NCI-H2196 (cell line): ENCODE data around the gene BPIFB2.
A peak's percentile ranks its signal among the peaks of the same experiment; 100 is the strongest.

Experiments used
- DNase-seq: peaks from one replicate; lab custom pipeline; 2025; ENCODE audit not compliant: unreplicated experiment; lab: John Stamatoyannopoulos, UW

Gene BPIFB2

DNA sequence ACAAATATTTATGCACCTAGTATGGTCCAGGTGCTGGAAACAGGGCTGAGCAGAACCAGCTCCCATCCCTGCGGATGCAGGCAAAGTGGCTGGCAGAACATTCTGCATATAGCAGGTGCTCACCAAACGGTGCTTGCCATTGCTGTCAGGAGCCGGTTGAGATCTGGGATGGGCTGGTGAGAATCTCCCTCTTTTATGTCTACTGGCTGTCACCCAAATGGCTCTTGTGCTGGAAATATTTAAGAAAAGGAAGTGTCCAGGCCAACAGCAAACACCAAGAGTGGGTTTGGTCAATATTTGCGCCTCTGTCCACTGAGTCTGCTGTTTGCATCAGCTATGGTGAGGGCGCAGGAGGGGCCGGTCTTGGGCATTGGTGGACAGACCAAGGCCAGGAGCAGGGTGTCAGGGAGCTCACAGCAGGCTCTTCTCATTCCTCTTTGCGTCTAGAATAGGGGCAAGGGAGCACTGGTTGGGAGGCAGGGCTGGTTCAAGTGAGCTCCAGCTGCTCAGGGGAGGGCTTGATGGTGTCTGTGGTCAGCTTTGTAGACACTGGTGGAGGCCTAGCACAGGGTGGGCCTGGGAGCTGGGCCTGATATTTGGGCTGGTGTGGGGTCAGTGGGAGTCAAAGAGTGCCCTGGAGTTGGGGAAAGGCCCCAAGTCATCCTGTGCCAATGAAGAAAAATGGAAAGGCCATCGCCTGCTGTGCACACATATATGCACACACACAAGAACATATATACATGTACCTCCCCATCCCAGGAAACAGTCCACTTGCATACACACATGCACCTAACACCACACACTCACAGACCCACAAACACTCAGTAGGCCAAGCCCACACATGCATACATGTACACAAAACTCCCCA lies 1.4 kb upstream of the BPIFB2 start:
- DNase-seq: peak; percentile 64

DNA sequence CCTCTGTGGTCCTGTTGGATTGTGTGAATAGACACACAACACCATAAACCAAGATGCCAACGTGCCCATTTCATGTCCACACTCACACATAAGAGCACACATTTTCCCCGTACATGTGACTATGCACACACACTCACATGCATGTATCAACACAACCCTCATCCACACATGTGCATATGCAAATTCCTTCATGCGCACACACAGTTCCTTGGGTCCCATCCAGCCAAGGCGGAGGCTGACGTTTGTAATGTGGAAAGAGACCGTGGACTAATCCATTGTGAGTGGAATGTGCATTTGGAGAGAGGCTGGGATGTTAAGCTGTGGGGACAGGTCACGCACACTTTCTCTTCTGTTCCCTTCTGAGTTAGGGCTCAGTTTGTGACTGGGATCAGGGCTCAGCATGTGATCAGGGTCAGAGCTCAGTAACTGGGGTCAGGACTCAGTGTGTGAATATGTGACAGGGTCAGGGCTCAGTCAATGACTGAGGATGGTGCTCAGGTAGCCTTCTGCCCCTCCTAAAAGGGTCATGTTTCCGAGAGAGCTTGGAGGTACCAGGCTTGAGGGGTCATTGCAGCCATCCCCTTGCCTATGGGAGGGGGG lies 628 bp upstream of the BPIFB2 start:
- DNase-seq: no peak

DNA sequence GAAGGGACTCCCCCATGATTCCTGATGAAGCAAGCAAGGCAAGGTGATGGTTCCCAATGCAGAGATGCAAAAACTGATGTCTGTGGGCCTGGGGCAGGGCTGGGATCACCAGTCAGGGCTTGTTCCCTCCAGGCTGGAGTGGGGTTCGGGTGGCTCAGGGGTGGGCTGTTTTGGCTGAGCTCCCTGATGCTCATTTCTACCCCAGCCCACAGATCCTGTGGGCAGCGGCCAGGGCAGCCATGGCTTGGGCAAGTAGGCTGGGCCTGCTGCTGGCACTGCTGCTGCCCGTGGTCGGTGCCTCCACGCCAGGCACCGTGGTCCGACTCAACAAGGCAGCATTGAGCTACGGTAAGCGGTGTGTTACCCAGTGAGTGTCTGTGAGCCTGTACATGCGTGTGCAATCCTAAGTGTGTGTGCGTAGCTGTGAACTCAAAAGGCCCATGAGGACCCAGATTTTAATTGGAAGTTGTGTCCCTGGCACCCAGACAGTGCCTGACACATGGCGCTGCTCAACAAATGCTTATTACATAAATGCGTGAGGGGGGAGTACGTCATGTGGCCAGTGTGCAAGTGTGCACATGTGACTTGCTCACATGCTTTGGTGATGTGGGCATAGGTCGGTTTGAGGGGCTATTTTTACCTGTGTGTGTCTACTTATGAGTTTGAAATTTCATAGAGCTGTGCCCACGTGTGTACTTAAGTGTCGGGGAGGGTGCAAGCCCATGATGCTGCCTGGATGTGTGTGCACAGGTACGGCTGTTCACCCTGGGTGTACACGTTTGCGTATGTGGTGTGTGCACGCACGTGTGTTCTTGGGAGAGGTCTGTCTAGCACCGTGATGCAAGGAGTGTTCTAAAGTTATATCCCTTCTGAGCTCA lies 1.1 kb downstream of the BPIFB2 start:
- DNase-seq: no peak

DNA sequence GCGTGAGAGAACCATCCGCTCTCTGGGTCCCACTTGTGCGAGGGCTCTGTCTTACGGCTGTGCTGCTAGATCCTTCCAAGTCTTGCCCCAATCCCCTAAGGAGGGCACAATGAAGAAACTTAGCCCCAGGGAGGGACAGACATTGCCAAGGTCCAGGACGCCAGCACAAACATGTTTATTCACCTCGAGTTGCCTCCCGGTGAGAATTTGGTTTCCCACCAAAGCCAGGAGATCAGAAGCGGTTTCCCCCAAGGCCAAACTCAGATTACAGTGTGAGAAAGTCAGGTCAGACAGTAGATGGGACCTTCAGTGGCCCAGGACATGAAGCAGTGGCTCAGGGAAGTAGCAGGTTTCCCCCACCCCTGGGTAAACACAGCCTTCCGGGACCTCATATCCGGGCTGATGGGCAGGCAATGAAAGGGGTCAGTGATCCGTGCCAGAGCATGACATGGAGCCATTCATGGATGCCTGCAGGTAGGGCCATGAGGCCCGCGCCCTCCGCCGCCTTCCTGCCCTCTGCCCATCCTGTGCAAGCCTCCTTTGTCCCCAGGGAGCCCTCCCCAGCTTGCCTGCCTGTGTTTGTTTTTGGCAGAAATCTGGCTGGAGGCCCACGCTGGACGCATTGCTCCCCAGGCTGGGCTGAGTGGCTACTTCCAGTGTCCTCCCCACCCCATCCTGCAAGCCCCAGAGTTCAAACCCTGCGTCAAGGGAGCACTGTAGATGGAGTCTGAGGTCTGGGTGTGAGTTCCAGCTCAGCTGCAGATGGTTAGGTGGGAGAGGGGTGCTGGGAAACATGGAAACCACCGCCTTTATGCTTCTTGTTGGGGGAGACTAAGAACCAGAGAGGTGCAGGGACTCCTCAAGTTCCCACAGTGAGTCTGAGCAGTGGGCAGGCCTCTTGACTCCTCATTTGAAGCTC lies 2.0 kb downstream of the BPIFB2 start:
- DNase-seq: peak; percentile 76

DNA sequence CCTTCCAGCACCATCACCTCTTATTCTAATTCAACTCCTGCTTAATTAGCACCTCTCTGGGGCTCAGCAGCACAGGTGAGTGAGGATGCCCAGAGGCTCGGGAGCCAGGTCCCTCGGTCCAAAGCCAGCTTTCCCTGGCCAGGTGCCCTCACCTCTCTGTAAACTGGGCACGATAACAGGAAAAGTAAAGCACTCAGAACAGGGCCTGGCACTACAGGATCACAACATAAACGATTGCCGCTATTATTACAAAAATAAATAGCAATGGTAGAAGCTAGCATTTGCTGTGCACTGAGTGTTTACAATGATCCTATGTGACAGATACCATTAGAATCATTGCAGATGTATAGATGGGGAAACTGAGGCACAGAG lies 2.6 kb downstream of the BPIFB2 start:
- peak; percentile 10 for DNase-seq

DNA sequence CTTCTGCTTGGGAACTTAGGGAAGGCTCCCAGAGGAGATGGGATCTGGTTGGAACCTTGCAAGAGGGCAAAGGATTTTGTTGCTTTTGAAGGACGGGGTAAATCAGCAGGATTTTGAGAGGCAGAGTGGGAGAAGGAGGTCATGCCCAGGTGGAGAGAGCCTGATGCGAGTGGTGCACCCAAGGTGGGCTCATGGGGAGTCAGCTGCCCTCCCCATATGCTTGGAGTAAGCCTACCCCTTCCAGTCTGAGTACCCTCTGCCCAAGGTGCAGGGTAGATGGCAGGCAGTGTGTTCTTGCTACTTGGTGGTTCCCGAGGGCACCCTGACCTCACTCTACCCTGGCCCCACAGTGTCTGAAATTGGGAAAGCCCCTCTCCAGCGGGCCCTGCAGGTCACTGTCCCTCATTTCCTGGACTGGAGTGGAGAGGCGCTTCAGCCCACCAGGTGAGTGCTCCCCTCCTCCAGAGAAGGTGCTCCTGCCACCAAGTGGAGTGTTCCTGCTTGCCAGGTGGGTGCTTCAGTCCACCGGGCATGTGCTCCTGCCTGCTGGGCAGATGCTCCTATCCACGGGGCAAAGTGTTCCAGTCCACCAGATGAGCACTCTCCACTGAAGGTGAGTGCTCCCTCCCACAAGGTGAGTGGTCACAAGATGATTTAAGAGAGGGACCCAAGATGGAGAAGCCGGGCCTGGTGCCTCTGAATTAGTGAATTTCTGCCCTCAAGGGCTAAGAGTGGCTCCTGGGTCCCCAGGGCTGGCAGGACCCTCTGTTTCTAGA lies 3.4 kb downstream of the BPIFB2 start:
- DNase-seq: no peak

DNA sequence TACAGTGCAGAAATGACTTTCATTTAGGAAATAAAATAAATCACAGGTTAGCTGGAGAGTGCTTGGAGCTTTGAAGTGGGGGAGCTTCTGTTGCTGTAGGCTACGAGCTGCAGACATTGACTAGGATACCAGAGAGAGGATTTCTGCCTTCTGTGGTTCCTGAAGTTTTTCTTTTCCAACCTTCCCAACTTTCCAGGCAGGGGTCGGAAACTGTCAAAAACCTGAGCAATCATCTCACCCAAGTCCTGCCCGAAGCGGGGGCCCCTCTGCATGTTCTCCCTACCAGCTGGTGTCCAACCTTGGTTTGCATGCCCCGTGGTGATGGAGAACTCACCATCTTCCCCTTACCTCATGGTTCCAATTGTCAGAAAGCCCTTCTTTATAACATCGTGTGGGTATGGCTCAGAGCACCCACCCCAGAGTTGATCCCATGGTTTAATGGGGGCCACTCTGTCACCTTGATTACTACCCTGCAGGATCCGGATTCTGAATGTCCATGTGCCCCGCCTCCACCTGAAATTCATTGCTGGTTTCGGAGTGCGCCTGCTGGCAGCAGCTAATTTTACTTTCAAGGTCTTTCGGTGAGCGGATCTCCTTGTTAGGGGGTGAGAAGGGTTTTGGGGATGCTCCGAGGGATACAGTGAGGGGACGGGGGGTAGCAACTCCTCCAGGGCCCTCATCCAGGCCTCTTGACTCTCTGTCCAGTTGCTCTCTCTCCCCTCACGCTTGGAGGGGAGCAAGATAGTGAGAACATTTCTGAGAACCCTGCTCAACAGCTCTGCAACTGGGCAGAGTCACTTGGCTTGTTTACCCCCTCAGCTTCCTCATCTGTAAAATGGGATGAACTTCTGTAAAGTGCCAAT lies 5.1 kb downstream of the BPIFB2 start:
- no peak for DNase-seq

DNA sequence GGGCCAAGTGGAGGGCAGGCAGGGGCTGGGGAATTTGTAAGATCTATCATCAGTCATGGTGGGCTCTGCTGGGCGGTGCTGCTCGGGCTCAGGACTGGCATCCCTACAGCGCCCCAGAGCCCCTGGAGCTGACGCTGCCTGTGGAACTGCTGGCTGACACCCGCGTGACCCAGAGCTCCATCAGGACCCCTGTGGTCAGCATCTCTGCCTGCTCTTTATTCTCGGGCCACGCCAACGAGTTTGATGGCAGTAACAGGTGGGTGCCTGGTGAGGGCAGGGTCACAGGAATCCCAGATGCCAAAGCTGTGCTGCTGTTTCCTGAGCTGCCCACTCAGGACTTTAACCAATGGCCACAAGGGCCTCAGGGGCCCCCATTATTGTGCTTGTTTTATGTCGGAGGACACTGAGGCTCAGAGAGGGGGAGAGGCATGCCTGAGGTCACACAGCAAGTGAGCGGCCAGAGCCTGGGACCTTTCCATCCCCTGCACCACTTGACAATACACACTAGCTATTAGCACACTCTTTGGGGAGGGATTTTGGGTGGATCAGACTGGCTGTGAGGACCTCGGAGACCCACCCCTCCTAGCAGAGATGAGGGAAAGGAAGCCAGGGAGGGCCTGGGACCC lies 6.3 kb downstream of the BPIFB2 start:
- DNase-seq: no peak

DNA sequence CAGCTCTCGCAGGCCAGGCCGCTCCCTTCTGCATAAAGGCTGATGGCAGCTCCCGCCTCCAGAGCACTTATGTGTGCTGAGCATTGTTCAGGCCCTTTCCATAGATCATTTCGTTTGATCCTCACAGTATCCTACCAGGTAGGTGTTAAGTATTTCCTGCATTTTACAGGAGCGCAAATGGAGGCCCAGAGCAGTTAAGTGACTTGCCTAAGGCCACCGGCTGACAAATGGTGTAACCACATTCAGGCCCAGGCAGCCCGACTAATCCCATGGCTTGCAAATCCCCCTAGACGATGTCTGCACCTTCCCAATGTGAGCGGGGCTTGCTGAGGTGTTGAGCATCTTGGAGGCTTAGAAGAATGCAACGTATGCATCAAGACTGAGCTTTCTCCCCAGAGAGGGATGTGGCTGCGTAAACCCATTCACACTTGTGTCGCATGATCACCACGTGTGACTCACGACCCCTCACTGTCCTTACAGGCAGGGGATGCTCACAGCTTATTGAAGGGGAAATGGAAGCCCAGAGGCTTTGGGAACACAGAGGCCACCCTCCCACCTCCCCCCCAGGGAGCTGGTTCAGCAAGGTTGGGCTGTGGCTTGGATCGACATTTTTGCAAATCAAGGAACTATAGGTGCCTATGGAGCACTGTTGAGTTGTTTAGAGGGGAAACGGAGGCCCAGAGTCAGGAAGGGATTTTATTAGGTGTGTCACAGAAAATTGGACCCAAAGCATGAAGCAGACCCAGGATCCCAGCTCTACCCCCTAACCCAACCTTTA lies 7.0 kb downstream of the BPIFB2 start:
- DNase-seq: no peak

DNA sequence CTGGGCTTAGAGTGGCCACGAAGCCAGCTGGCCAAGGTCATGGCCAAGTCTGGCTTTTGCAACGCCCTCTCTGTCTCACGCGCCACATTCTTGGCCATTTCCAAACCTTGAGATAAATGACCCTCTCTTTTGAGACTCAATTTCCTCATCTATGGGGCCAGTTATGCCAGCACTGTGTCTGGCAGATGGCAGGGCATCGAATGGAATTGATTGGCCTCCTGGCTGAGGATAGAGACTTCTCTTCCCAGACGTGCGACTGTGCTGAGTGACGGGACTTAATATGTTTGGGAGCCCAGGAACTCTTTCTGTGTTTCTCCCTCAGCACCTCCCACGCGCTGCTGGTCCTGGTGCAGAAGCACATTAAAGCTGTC lies 7.6 kb downstream of the BPIFB2 start:
- no peak for DNase-seq

DNA sequence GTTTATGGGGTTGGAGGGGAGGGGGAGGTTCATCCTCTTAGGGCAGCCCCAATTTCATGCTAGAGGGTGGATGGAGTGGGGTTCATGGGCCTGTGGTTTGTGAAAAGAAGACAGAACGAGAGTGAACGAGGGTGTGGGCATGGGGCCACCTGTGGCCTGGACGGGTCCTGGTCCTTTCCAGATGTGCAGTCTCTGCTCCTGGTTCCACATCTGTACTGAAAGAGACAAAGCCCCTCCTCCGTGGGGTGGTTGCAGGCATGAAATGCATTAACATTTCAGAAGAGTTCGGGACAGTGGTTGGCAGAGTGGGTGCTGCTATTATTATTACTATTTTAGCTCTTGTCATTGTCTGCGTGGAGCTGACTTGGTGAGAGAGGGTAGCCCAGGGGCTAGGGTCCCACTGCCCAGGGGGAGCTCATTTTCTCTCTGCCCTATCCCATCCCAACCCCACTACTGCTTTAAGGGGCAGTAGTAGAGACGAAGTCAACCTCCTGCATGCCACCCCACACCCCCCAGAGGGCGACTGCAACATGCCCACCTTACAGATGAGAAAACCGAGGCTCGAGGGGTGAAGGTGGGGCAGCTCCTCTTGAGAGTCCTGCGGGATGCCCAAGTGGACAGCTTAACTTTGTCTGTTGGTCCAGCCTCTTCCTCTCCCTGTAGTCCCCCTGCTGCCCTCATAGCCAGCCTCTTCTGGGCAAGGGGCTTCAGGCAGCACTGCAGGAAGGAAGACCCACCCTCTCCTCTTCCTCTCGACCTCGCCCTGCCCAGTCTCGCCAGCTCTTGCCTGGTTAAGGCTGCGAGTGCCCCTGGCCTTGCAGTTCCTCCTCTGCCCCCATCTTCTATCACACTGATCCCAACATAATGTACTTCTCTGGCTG lies 8.4 kb downstream of the BPIFB2 start:
- no peak for DNase-seq

DNA sequence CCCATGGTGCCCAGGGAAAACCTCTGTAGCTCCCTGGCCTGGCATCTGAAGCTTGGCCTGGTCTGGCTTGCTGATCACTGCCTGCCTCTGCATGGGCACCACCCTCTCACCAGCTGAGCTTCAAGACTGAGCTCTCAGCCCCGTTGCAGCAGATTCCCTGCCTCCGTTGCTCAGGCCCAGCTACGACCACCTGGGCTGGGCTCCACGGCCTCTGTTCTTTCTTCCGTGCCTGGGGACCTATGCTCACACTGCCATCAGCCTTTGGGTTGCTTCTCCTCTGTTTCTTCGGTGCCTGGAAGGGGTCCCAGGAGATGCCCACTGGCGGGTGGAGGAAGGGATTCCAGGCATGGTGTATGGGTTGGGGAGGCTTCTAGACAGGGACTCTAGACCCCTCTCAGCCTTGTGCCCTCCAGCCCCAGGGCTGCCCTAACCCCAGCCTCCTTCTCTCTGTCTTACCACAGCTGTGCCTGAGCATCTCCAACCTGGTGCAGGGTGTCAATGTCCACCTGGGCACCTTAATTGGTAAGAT lies 9.1 kb downstream of the BPIFB2 start:
- DNase-seq: no peak

DNA sequence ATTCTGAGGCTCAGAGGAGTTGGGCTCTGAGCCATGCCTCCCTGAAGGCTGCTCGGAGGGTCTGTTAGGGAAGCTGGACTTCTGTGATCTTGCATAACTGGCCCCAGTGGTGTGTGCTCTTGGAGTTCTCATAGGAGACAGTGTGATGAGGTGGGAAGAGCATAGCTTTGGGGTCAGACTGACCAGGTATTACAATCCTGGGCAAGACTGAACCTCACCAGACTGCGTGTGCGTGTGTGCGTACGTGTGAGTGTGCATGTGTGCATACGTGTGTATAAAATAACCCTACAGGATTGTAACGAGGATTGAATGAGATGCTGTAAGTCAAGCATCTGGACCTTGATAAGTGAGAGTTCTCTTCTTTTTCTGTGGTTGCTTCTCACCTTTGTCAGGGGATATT lies 10.0 kb downstream of the BPIFB2 start:
- no peak for DNase-seq

DNA sequence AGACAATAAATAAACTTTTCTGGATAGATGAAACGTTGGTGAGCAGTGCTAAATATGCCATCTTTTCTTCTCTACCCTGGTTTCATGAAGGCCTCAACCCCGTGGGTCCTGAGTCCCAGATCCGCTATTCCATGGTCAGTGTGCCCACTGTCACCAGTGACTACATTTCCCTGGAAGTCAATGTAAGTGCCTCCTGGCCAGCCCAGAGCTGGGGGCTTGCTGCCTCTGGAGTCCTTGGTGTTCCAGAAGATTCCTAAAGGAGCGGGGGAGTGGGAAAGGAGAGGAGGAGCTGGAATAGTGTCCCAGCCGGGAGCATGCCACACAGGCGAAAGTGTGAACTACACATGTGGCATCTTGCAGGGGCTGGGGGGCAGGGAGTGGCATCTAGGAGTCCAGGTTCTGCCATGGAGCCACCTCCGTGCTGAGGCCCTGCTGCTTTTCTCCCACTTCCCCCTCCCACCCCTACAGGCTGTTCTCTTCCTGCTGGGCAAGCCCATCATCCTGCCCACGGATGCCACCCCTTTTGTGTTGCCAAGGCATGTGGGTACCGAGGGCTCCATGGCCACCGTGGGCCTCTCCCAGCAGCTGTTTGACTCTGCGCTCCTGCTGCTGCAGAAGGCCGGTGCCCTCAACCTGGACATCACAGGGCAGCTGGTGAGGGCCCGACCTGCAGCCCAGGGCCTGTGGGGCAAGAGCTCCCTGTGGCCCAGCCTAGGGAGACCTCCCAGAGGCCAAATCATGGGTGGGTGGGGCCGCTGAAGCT lies 10.8 kb downstream of the BPIFB2 start:
- DNase-seq: no peak

DNA sequence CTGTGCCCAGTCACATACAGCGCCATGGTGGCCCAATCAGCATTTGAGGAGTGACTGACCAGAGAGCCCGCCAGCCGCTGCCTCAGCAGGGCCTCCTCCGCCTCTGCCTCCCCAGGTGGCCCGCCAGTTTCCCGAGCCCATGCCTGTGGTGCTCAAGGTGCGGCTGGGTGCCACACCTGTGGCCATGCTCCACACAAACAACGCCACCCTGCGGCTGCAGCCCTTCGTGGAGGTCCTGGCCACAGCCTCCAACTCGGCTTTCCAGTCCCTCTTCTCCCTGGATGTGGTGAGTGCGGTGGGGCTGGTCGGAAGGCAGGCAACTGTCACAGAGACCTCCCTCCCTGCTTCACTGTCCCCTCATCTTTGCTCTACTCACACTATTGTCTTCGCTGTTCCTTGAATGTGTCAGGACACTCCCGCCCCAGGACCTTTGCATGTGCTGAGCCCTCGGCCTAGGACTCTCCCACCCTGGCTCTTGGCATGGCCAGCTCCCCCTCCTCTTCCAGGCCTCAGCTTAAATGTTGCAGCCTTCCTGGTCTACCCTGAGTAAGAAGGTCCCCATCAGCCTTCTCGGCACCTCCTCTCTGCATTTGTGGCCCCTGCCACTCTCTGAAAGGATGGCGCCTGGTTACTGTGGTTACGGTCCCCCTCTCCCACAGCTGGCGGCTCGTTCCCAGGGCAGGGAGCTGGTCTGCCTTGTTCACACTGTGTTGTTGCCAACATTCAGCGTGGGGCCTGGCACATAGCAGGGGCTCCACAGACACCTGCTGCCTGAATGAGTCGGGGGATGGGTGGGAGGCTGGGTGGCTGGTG lies 12.2 kb downstream of the BPIFB2 start:
- no peak for DNase-seq
